CD4-positive, alpha-beta T cell treated with Interleukin-10 for 1 hour (primary cell): ENCODE measurements around the gene RECK.
"Not testable (repeated sequence)": the region's sequence is repeated elsewhere in the genome, so short reads cannot be mapped to it uniquely, and the experiment has no call there.

Source experiments
- DNase-seq: peaks from one replicate; pipeline ENCODE4 v3.0.0-alpha.2; 2020

The RECK gene

GRCh38 chr9:36036780-36037548 is at the start of gene RECK:
TSS of gene RECK (plus strand) at chr9:36036913. CDS start at chr9:36036999, 86 bp downstream.
- peak; percentile 85 for DNase-seq

GRCh38 chr9:35990155-35990554 is 46.6 kb upstream of the RECK start:
- no peak for DNase-seq

GRCh38 chr9:35993136-35993535 is 43.6 kb upstream of the RECK start:
- not testable (repeated sequence) for DNase-seq

- no peak for DNase-seq
Measured at GRCh38 chr9:35993976-35994720, 42.6 kb upstream of the RECK start.

- no peak for DNase-seq
Measured at GRCh38 chr9:35994959-35995358, 41.8 kb upstream of the RECK start.

- DNase-seq, result no peak
Measured at GRCh38 chr9:35996358-35996970, 40.2 kb upstream of the RECK start.

- DNase-seq, result not testable (repeated sequence)
Measured at GRCh38 chr9:35997016-35997415, 39.7 kb upstream of the RECK start.

- DNase-seq, result no peak
Measured at GRCh38 chr9:35998333-35998732, 38.4 kb upstream of the RECK start.

GRCh38 chr9:36005891-36006290 is 30.8 kb upstream of the RECK start:
- no peak for DNase-seq

- no peak for DNase-seq
Measured at GRCh38 chr9:36006549-36007315, 30.0 kb upstream of the RECK start.

- DNase-seq, result no peak
Measured at GRCh38 chr9:36007316-36007708, 29.4 kb upstream of the RECK start.

- DNase-seq, result no peak
Measured at GRCh38 chr9:36007852-36008251, 28.9 kb upstream of the RECK start.

- peak; percentile 72 for DNase-seq
Measured at GRCh38 chr9:36008774-36009300, 27.9 kb upstream of the RECK start.

- no peak for DNase-seq
Measured at GRCh38 chr9:36011379-36011778, 25.3 kb upstream of the RECK start.

- no peak for DNase-seq
Measured at GRCh38 chr9:36017278-36017677, 19.4 kb upstream of the RECK start.

GRCh38 chr9:36018129-36018528 is 18.6 kb upstream of the RECK start:
- DNase-seq, result no peak

- no peak for DNase-seq
Measured at GRCh38 chr9:36018891-36019720, 17.6 kb upstream of the RECK start.

GRCh38 chr9:36021968-36022367 is 14.7 kb upstream of the RECK start:
- no peak for DNase-seq

- peak; percentile 71 for DNase-seq
Measured at GRCh38 chr9:36023260-36024048, 13.3 kb upstream of the RECK start.

GRCh38 chr9:36025746-36026145 is 11.0 kb upstream of the RECK start:
- DNase-seq, result no peak

GRCh38 chr9:36029202-36029601 is 7.5 kb upstream of the RECK start:
- no peak for DNase-seq
